GM19035 (cell line): ENCODE data around the gene OGDHL.
"Not testable (repeated sequence)": the region's sequence is repeated elsewhere in the genome, so short reads cannot be mapped to it uniquely, and the experiment has no call there.

Experiments
- ATAC-seq: cut with Tn5 transposase; IDR thresholded peaks from one replicate; pipeline ENCODE4 v1.9.1; 2021; ENCODE audit not compliant: unreplicated experiment

The OGDHL gene

GRCh38 chr10:49741108-49741995, 20.8 kb downstream of the OGDHL start:
- ATAC-seq = no peak

GRCh38 chr10:49740346-49741107, 21.6 kb downstream of the OGDHL start:
- no peak for ATAC-seq

- no peak for ATAC-seq
Observed at GRCh38 chr10:49739426-49739825, 22.7 kb downstream of the OGDHL start.

DNA sequence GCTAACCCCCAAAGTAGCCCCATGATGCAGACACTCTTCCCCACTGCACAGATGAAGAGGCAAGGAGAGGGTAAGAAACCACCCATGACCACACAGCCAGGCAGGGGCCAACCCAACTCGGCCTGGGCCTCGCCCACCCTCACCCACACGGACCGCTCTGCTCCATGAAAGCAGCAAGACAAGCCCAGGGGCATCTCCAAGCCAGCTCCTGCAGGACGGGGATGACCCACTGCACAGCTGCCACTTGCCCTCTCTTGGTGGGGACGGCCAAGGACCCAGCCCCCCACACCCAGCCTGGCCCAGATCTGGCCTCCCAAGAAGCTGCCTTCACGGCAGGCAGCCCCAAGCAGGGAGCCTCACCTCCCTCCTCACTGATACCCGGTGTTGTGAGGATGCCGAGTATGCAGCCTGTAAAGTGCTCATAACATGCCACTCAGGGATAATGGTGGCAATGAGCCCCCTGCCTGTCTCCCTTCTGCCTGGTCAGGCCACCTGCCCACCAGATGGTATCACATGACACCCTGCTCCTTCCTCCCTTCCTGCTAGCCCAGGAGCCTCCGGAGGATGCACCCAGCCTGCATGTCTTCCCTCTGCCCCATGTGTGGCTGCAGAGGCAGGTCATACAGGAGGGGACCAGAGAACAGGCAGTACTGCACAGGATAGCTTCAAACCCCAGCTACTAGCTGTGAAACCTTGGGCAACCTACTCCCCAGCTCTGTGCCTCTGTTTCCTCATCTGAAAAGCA, 23.3 kb downstream of the OGDHL start:
- ATAC-seq = no peak

DNA sequence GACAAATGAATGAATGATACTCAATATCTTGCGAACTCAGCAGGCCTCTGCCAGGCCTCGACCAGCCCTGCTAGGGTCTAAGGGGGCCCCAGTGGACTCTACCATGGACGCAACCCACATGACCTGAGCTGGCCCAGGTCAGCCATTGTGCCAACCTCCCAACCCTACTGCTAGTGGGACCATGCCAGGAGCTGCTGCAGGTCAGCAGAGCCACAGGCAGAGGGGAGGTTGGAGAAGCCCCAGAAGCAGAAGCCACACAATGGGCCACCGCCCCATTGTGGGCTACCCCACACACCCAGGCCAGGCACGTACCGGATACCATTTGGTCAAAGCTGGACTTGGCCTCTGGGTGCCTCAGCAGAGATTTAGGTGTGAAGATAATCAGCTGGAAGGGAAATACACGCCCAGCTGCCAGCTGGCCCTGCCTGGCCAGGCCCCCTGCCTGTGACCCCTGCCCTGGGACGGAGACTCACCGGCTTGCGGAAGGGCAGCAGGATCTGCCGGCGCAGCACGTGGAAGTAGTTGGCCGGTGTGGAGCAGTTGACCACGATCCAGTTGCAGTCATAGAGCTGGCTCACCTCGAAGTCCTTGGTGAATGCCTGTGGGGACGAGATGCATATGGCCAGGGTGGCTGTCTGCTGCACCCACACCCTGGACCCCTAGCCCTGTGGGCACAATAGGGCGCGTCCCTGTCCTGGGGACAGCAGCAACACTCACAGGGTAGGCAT, 24.5 kb downstream of the OGDHL start:
- ATAC-seq = no peak

DNA sequence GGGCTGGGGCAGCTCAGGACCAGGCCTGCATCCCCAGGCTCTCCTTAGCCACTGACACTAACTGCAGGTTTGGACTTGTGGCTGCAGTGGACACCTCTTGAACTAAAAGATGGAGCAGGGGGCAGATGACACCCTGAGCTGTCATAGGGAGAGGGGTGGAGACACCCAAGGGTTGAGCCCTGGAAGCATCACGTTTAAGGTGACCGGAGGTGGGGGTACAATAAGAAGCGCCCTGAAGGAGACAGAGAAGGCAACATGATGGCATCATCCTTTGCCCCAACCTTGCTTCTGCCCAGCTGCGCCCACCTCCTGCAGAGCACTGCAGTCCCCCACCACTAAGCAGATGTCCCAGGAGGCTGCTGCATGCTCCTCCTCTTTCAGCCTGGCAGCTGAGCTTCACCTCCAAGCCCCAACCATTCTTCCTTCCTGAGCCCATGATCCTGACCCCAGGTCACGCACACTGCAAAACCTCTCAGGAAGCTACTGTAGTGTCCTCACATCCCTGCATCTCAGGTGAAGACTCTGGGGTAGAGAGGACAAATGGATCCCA, 25.5 kb downstream of the OGDHL start:
- no peak for ATAC-seq

DNA sequence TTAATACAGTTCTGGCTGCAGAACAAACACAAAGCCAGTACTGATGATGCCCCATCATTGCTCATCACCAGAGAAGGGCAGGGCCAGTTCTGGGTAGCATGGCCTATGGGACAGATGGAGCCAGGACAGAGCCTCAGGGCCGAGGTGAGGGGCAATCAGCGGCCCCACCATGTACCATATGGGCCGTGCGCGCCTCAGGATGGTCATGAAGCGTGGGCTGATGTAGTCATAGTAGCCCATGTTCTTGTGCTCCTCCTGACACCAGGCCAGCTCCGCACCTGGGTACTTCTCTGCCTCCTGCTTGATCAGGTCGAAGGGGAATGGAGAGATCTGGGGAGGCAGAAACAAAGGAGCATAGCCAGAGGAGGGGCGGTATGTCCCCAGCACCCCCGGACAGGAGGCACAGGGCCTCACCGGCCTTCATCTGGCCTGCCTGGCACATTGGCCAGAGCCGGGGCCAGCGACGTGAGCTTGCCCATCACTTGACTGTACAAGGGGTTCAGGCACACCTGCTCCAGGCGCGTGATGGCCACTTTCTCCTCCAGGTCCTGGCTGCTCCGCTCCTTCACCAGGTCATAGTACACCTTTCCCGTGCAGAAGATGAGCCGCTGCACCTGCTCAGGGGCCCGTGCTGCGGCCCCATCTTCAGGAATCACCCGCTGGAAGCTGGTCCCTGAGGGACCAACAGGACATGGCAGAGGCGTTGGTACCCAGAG, 26.1 kb downstream of the OGDHL start:
- no peak for ATAC-seq

DNA sequence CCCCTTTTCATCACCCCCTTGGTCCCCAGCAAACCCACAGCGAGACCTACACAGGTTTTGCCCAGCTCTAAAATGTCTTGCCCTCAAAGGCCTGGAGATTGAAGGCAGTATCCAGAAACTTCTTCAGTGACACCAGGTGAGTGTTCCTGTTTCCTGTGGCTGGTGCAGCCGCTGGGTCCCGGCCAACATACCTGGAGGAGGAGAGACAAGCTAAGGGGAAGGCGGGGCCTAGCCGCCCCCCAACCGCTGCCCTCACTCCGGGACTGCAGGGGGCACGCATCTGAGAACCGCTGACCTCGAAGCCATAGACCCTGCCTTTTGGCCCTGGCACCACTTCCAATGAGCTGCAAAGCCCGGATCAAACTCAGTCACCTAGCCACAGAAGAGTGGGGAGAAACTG, 27.0 kb downstream of the OGDHL start:
- ATAC-seq = no peak

- no peak for ATAC-seq
Observed at GRCh38 chr10:49734676-49735075, 27.4 kb downstream of the OGDHL start.

DNA sequence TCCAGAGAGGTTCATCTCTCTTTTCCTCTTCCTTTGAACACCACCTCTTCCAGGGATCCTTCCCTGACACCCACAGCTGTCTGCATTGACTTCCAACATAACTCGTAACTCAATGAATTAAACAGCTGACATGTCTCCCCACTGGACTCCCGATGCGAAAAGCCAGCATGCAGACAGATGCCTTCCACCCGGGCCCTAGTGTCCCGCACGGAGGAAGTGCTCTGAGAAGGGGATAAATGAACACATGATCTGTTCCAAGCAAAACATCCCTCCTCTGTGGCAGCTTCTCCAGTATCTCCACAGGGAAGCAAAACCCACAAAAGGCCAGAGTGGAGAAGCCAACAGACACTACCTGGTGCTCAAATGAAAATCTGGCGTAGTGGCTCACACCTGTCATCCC, 28.3 kb downstream of the OGDHL start:
- no peak for ATAC-seq

GRCh38 chr10:49726593-49726992, 35.5 kb downstream of the OGDHL start:
- no peak for ATAC-seq

GRCh38 chr10:49715157-49715556, 47.0 kb downstream of the OGDHL start:
- ATAC-seq = not testable (repeated sequence)

DNA sequence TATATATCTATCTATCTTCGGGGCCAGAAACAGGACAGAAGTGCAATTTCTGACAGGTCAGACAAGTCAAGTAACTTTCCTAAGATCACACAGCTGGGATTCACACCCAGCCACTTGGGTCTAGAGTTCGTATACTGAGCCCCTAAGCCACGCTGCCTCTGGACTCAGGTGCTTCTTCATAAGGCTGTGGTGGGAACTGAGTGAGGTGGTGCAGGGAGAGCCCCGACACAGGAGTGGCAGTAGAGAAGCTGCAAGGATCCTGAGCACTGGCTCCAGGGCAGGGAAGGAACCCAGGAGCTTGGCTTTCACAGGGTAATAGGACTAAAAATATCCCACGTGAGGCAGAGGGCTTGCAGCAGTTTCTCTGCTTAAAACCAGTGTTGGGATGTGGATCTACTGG, 48.9 kb downstream of the OGDHL start:
- ATAC-seq = no peak

- no peak for ATAC-seq
Observed at GRCh38 chr10:49711481-49711880, 50.6 kb downstream of the OGDHL start.

DNA sequence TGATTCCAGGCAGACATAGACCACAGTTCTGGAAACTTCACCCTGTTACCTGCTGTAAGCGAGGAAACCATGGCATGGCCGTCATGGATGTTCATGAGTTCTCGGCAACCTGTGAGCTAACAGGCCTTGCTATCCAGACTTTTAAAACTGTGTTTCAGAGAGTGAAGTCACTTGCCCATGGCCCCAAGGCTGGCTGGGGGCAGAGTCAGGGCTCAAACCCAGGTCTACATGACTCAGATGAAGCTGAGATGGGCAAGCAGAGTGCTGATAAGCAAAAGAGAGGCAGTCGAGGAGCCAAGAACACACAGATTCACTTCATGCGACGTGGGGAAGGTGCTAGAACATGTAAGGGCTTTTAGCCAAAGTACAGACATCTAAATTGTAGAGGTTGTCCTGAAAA, 51.2 kb downstream of the OGDHL start:
- ATAC-seq = no peak

DNA sequence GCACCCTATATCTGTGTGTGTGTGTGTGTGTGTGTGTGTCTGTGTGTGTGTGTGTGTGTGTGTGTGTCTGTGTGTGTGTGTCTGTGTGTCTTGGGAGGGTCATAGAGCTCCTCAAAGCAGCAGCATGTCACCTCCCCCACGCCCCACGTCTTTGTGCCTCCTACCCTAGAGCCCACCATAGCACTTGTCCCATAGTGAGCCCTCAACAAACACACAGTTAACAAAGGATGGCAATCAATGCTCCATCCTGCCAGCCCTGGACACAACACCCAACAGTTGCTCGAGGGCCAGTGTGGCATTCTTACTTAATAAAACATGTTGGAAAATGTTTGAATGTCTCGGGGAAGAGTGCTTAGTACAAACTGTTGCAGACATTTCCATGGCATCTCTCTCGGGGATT, 52.2 kb downstream of the OGDHL start:
- no peak for ATAC-seq

DNA sequence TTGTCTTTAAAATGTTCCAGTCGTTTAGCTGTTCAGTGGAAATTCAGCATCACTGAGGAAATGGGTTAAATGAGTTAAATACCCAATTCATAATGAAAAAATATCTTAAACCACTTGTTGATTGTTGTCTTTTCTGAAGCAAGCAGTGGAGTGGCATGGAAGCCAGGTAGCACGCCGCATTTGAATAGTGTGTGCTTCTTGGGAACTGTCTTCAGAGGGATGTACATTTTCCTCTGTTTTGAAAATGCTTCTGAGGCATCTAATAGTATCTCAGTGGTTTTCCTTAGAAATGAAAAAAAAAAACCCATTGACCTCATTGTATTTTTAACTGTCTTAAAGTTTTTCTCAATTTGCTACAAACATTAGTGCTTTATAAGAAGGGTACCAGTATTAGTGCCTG, 54.5 kb downstream of the OGDHL start:
- ATAC-seq = no peak

DNA sequence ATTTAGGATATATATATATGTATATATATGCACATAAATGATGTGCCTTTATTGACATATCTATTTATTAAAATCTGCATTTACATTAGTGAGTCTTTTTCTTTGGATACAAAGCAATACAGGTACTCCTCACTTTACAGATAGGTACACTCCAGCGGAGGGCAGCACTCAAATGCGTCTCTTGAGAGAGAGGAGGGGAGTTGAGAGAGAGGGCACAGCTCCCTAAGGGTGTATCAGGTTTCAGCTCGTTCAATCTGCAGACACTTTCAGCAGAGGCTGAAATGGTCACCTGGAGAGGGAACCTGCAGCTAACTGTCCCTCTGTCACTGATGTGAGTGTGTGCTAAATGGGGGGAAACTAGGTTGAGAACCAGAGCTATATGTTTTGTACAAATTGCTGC, 61.1 kb downstream of the OGDHL start:
- no peak for ATAC-seq

GRCh38 chr10:49700211-49700610, 61.9 kb downstream of the OGDHL start:
- no peak for ATAC-seq

DNA sequence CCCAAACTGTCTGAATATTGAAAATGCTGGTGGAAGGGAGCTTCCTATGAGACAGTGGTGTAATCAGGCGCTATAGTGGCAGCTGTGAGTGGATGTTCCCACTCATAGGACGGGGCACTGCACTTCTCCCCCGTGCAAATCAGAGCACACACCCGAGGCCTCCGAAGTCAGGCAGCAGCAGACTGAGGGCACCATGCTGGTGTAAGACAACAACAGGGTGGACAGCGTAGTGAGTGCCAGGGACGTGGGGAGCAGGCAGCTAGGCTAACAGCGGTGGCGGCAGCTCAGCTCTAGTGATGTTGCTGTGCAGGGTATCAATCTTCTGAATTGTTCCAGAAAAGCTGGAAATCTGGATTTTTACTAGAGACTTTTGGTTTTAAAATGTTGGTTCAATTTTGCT, 63.4 kb downstream of the OGDHL start:
- ATAC-seq = no peak
